ENCODE measurements around the gene USP5. TPM values are rescaled to one million over a fixed set of nuclear protein-coding genes. Genes with fewer than 3 reads are reported as not detected.
"Not testable (repeated sequence)": the region's sequence is repeated elsewhere in the genome, so short reads cannot be mapped to it uniquely, and the experiment has no call there.

The USP5 gene
- total RNA-seq, 3 donors from 2014 or later, result 32.6 to 52.8 (median 34.7) TPM

- intact Hi-C loops (cut with DNase I; ENCODE audit: low total_unique reads), result no loop called here
- Histone ChIP-seq H3K27me3 (no peaks in the 10 kb centered on the region), H3K4me3 (no peak overlapping the region), H3K27ac (peak overlapping the region; percentile 93 to 94), H3K4me1 (no peaks in the 10 kb centered on the region), H3K9me3 (no peaks in the 10 kb centered on the region), H3K36me3 (no peaks in the 10 kb centered on the region)
- TF ChIP-seq CTCF (IDR thresholded peaks at IDR 0.05) (no peak), POLR2AphosphoS5 (IDR thresholded peaks at IDR 0.05) (no peak), POLR2A (IDR thresholded peaks at IDR 0.05) (no peak)
- DNase-seq (ENCODE audit: low spot score in 2 of 2), result no peak
These were observed 51.8 kb downstream of the USP5 start for GRCh38 chr12:6903722-6904121.

GRCh38 chr12:6904280-6905276, 52.6 kb downstream of the USP5 start, which contains the start of gene LRRC23:
TSS of gene LRRC23 (plus strand) at chr12:6904822. CDS start at chr12:6905634, 812 bp downstream.
- Histone ChIP-seq H3K27ac (peak within 1 kb of the TSS; percentile 93 to 94), H3K27me3 (no peaks in the 10 kb centered on the region), H3K9me3 (no peaks in the 10 kb centered on the region), H3K4me1 (no peaks in the 10 kb centered on the region), H3K36me3 (no peaks in the 10 kb centered on the region), H3K4me3 (peak within 1 kb of the TSS; percentile 56 to 77 (median 72))
- TF ChIP-seq POLR2AphosphoS5 (IDR thresholded peaks at IDR 0.05) (peak; percentile 79 to 94 (median 82)), CTCF (IDR thresholded peaks at IDR 0.05) (no peak), POLR2A (IDR thresholded peaks at IDR 0.05) (peak; percentile 83)
- intact Hi-C loops (cut with DNase I; ENCODE audit: low total_unique reads), result no loop called here
- DNase-seq (ENCODE audit: low spot score in 2 of 2), result peak; percentile 98

- no peaks in the 10 kb centered on the region for H3K9me3 ChIP-seq
- intact Hi-C loops (cut with DNase I; ENCODE audit: low total_unique reads), result no loop called here
- H3K27ac ChIP-seq, result peak overlapping the region; percentile 93 to 94
- no peaks in the 10 kb centered on the region for H3K4me1 ChIP-seq
- no peak for TF ChIP-seq POLR2AphosphoS5 (IDR thresholded peaks at IDR 0.05)
- TF ChIP-seq CTCF (IDR thresholded peaks at IDR 0.05), result no peak
- TF ChIP-seq POLR2A (IDR thresholded peaks at IDR 0.05), result no peak
- peak overlapping the region in 2 of 3 donors; percentile 72 to 77 for H3K4me3 ChIP-seq
- H3K36me3 ChIP-seq, result no peaks in the 10 kb centered on the region
- no peak for DNase-seq (ENCODE audit: low spot score in 2 of 2)
- no peaks in the 10 kb centered on the region for H3K27me3 ChIP-seq
These were observed 53.6 kb downstream of the USP5 start for GRCh38 chr12:6905414-6906040.

GRCh38 chr12:6908141-6908540, 56.2 kb downstream of the USP5 start:
- H3K4me3 ChIP-seq; H3K27me3 ChIP-seq; H3K27ac ChIP-seq; intact Hi-C loops (cut with DNase I; ENCODE audit: low total_unique reads); DNase-seq (ENCODE audit: low spot score in 2 of 2); H3K36me3 ChIP-seq; H3K4me1 ChIP-seq; H3K9me3 ChIP-seq: not testable (repeated sequence)

- TF ChIP-seq POLR2A (IDR thresholded peaks at IDR 0.05), result no peak
- TF ChIP-seq CTCF (IDR thresholded peaks at IDR 0.05), result no peak
- TF ChIP-seq POLR2AphosphoS5 (IDR thresholded peaks at IDR 0.05), result no peak
- DNase-seq (ENCODE audit: low spot score in 2 of 2), result no peak
- intact Hi-C loops (cut with DNase I; ENCODE audit: low total_unique reads), result no loop called here
These were observed 57.6 kb downstream of the USP5 start for GRCh38 chr12:6909421-6910145.

More at GRCh38 chr12:6909421-6910145, 57.6 kb downstream of the USP5 start:
- H3K4me1 ChIP-seq, result peaks cover 0 to 5% of the 10 kb centered on the region in 2 donors
- no peaks in the 10 kb centered on the region for H3K36me3 ChIP-seq
- no peaks in the 10 kb centered on the region for H3K9me3 ChIP-seq
- H3K4me3 ChIP-seq, result no peak overlapping the region
- no peaks in the 10 kb centered on the region for H3K27me3 ChIP-seq
- H3K27ac ChIP-seq, result no peak overlapping the region

Data from breast epithelium (tissue), 4 donors.